DMS 273 treated with DMSO at 0.1 percent for 48 hours (cell line): ENCODE results near the gene ARMS2.
A peak's percentile ranks its signal among the peaks of the same experiment; 100 is the strongest.

Experiments
- DNase-seq: peaks from one replicate; lab custom pipeline; 2025; lab: John Stamatoyannopoulos, UW

ARMS2 gene

DNA sequence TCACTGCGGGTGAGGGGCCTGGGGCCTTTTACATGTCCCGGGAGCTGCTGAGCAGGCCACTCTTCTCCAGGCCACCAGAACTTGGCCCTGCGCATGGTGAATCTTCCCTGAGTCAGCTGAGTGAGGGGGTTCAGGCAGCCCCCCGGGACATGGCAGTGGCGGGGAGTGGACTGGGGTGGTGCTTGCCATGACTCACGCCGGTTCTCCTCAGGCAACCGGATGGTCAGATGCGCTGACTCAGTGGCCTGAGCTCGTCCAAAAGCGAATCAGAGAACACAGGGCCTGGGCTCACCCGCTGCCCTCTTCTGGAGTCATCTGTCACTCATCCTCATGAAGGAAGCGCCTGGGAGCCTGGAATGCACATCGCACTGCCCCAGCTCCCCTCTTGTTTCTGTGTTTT lies 40.4 kb downstream of the ARMS2 start:
- DNase-seq: no peak

DNA sequence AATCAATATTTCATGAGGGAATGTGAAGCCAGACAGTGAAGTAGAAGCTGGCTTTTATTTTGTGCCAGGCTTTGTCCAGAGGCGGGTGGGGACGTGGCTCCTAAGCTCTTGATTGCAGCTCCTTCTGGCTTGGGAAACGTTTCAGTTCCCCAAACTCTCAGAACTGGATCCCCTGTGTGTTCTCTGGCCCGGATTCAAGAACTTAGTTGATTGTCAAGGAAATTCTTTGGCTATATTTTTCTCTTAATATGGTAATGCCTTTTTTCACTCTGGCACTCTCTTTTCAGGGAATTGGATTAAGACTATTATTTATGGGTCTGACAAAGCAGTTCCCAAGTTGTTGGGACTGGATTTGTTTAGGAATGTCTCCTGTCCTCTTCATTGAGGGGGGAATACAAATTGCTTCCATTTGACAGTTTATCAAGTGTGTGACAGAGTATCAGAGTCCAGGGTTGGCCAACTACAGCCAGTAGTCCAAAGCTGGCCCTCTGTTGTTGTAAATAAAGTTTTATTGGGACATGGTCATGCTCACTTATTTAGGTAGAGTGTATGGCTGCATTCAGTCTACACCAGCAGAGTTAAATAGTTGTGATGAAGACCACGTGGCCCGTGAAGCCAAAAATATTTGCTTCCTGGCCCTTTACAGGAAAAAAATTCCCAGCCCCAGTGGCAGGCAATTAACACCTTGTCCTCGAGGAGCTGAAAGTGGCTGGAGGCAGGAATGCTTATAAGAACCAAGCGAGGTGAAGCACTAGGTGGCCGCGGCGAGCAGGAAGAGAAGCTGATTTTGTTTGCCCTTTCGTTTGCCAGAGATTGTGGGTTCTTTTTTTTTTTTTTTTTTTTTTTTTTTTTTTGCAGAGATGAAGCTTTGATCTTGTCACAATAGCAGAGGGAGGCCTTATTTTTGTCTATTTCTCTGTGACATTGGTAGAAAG lies 41.2 kb downstream of the ARMS2 start:
- DNase-seq: no peak

DNA sequence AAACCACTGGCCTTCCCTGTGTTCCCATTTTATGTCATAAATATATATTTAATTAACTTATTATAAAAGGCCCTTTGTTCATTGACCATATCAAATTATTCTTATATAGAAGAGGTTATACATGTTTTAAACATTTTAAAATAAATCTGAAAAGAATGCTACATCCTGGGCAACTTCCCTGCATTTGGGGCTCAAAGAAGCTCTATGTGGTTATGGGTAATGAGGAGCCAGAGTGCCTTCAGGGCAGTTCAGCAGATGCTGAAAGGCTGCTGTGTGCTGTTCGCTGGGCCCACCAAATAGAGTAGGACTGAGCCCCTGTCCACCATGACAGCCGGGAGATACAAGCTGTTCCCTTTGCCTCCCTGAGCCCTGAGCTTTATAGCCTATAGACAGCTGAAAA lies 42.8 kb downstream of the ARMS2 start:
- no peak for DNase-seq

DNA sequence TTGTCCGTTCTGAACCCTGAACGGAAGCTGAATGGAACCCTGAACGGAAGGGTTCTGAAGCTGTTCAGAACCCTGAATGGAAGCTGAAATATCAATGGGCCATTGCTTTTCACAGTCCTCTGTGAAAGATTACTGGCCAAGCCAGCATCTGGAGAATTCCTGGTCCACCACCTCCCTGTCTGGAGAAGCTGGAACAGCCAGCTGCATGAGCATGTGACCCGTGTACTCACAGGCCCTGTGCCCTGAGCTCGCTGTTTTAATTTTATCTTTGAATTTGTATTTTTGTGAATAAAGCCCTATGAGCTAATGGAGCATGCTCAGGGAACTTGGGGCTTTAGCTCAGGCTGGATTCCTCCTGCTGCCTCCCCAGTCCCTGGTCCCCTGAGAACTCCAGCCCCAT lies 44.1 kb downstream of the ARMS2 start:
- DNase-seq: no peak

DNA sequence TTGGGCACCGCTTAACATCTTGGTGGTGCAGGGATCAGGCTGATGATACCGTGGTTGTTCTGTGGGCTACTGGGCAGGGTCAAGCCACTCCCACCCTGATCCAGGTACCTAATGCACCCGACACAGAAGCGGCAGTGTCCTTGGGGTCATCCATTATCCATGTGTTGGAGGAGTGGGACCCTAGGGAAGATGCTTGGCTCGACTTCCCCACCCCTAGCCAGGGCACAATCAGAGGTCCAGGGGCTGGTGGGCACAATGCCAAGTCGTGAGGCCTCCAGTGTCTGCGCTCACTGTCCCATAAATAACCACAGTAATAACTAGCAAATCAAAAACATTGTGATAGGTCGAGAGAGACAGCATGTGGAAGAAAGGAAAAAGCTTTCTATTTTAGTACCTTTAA lies 44.6 kb downstream of the ARMS2 start:
- no peak for DNase-seq

DNA sequence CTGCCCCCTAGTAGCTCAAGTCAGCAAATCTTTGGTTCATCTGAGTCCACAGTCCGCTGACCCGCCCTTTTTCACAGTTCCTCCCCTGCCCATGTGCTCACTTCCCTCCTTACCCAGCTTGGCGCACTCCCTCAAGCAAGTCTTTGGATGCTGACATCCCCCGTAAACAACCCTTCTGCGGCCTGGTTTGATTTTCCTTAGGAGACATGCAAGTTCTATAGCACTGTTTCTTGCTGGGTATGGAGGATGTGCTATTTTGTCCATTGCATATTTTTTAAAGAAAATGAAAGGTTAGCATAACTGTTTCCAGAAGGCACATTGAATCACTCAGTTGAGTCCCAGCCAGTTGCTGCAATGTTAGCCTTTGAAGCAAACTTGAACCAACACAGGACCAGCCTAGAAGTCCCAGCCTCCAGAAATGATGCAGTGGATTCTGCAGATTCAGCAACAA lies 45.1 kb downstream of the ARMS2 start:
- DNase-seq: no peak

DNA sequence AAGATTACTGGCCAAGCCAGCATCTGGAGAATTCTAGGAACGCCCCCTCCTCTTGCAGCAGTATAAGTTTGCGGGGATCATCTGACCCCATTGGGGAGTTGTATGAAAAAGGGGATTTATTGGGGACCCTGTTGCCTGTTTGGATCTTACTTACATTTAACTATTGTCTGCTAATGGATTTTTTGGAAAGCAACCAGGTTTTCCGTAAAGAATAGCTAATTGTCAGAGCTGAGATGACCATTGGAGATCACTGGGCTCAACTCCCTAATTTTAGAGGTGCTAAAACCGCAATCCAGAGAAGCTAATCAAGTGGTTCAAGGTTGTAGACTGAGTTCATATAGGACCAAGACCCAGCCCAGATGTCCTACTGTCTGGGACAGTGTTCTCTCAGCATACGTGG lies 45.7 kb downstream of the ARMS2 start:
- no peak for DNase-seq

DNA sequence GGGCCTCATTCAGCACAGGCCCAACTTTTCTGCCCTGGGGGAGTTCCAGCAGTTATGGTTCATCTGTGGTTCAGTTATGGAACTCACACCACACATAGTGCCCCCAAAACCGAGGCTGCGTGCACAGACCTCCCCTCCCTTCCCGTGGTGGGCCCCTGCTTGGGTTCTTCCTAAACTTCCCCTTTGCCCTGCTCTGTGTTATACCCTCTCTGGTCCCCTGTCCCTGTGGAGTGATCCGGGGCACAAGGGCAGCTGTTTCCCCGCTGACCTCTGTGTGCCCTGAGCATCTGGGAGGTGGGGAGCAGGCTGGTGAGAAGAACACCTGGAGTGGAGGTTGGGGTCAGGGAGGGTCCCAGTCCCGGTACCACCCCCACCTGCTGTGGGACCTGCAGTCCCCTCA lies 46.3 kb downstream of the ARMS2 start:
- DNase-seq: no peak

DNA sequence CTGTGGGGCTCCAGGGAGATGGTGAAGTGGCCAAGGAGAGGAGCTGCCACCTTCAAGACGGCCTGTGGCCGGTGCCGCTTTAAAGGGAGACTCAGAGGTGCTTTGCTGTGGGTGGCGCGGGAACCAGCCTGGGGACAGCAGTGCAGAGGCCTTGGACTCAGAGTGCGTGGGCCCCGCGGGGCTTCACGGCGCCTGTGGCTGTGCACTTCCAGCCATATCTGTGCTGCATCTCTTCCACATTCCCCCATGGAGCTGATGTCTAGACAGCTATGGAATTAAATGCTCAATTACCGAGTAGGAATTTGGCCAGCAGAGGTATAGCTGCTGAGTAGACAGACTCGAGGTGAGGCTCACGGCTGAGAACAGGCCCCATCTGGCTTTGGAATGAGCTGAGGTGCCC lies 48.6 kb downstream of the ARMS2 start:
- DNase-seq: no peak

DNA sequence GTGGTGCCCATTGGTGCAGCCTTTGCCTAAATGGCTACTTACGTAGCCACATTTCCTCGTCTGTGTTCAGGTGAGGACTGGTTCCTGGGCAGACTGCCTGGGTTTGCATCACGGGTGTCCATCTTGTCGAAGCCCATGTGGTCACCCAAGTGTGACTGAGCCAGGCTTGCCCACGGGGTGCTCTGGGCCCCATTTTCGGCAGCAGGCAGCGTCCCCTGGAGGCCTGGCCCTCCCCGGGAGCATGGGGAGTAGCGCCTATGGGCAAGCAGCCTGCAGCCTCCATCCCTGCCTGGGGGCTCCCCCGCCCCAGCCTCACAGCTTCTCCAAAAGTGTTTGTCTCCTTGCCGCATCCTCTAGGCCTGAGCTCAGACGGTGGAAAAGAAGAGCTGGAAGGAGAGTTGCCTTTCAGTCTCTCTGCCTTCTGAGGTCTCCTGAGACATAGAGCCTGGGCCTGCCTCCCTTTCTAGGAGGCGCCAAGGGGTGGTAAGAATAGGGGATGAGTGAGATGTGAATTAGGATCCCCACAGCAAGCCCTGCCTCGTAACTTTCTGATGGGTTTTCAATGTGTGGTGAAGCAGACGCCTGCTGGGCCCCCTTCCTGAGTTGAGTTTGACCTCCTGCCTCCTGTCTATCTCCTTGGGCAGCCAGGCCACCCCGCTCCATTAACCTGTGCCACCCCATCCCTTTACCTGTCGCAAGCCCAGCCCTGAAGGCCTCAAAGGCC lies 49.6 kb downstream of the ARMS2 start:
- DNase-seq: no peak

DNA sequence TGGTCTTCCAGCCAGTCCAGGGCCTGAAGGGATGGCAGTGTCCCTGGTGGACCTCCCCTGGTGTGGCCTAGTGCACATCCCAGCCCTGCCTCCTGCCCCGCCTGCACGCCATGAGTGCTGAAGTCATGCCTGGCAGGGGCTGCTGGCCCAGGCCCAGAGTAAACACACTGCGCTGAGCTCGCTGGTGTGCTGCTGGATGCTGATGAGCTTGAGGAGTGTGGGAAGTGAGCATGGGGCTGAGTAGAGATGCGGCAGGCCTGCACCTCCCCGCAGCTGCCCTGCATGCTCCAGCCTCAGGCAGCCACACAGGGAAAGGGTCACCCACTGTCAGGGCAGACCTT lies 50.1 kb downstream of the ARMS2 start:
- DNase-seq: peak; percentile 53

DNA sequence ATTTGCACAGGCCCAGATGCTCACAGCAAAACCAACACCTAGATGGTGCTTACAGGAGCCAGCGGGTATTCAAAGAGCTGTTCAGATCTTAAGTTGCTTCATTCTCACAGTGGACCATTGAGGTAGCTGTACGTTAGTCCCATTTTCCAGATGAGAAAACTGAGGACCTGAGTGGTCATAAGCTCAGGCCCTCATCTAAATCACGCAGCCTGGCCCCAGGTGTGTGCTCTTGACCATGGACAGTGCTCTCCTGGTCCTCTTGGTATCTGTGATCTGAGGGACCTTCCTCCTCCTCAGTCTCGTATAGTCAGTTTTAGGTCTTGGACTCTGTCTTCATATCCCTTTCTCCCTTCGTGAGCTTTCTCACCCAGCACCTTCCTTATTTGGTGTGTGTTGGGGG lies 50.6 kb downstream of the ARMS2 start:
- DNase-seq: no peak

DNA sequence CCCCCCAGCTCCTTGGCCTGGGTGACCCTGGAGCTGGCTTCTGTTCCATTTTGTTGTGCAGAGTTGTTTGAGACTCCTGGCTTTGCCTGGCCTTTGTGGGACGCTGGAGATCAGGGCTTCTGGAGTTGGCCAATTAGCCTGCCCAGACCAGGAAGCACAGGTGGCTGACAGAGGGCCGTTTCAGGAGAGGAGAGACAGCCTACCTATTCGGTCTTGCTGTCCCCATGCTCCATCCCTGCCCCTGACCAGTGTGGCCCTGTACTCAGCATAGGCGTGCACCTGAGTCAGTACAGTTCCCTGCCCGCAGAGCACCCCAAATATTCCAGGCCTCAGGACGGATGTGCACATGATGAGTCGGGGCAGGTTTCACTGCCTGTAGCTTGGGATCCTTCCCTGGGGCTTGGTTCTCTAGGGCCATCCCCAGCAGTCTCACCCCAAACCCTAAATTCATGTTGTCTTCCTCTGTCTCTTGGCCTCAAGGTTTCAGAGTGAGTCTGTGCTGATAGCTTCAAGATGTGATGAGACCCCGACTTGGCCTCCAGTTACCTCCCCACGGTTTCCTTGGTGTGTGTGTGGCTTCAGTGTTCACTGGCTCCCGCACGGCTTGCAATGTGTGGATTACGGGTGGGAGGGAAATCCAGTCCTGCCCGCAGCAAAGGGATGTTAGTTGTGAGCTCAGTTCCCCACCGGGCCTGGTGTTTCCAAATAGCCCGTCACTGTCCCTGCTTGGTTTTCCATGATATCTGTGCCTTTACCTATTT lies 51.6 kb downstream of the ARMS2 start:
- no peak for DNase-seq
